ENCODE data around the gene SLC6A3.
"Not testable (repeated sequence)": the region's sequence is repeated elsewhere in the genome, so short reads cannot be mapped to it uniquely, and the experiment has no call there.

GRCh38 chr5:1422522-1422921, 22.7 kb downstream of the SLC6A3 start:
- TF ChIP-seq POLR2A (IDR thresholded peaks at IDR 0.05); EP300 (IDR thresholded peaks at IDR 0.05; ENCODE audit: low read depth): not testable (repeated sequence)
